Left ventricle myocardium inferior (tissue), 1 donor: ENCODE measurements around the gene TRIM28. TPM values are rescaled to one million over a fixed set of nuclear protein-coding genes. Genes with fewer than 3 reads are reported as not detected.
"Not testable (repeated sequence)": the region's sequence is repeated elsewhere in the genome, so short reads cannot be mapped to it uniquely, and the experiment has no call there.

ENCODE experiments used
- DNase-seq: peaks from one replicate; pipeline ENCODE4 v3.0.0-alpha.2; 2020
- H3K27ac ChIP-seq: fragments of 200-600 bp; replicated peaks from 2 replicates; pipeline ENCODE4 v1.8.0; 2021
- H3K27me3 ChIP-seq: fragments of 200-600 bp; 2 replicates; pipeline ENCODE4 v1.8.0; 2021; ENCODE audit warnings: low read depth
- H3K36me3 ChIP-seq: fragments of 200-600 bp; 2 replicates; pipeline ENCODE4 v1.8.0; 2021
- H3K4me1 ChIP-seq: fragments of 200-600 bp; 2 replicates; pipeline ENCODE4 v1.8.0; 2021
- H3K4me3 ChIP-seq: fragments of 200-600 bp; 2 replicates; pipeline ENCODE4 v1.8.0; 2021; ENCODE audit warnings: mild to moderate bottlenecking, moderate library complexity
- H3K9me3 ChIP-seq: fragments of 200-600 bp; replicated peaks from 2 replicates; pipeline ENCODE4 v1.8.0; 2021
- intact Hi-C: fragments of 100-400 bp; cut with micrococcal nuclease; formaldehyde crosslinking; loops from one replicate; pipeline ENCODE4 v1.11.0; 2022
- long read RNA-seq: library from polyadenylated mRNA; unstranded; transcript quantifications from one replicate; pipeline ENCODE4 v2.0.0, GENCODE V29; 2021
- total RNA-seq: library from RNA; stranded (reverse); fragmentation: NEBNext Ultra II Directional; extraction: Animal tissue kit (Norgen Biotek cat#: 25700); gene quantifications from one replicate; pipeline ENCODE4 v1.2.1, GENCODE V29; 2021
- TF ChIP-seq, protein P1 (sequence below): fragments of 200-600 bp; IDR thresholded peaks from 2 replicates; pipeline ENCODE4 v1.8.0; 2021; ENCODE audit warnings: antibody characterized with exemption, mild to moderate bottlenecking, borderline replicate concordance
- donor health status: DM: no; HTN: yes; CAD: no; lungs with severe emphysema.

TRIM28 gene
- 136 TPM for total RNA-seq
- long read RNA-seq, transcript TRIM28-201 (17 exons, 2,960 nt), result major isoform, 183 of 235 reads
- long read RNA-seq, partial matches to known transcripts, result 35 of 235 reads
- long read RNA-seq, other reads (novel, unspliced or antisense), result 15 of 235 reads

DNA sequence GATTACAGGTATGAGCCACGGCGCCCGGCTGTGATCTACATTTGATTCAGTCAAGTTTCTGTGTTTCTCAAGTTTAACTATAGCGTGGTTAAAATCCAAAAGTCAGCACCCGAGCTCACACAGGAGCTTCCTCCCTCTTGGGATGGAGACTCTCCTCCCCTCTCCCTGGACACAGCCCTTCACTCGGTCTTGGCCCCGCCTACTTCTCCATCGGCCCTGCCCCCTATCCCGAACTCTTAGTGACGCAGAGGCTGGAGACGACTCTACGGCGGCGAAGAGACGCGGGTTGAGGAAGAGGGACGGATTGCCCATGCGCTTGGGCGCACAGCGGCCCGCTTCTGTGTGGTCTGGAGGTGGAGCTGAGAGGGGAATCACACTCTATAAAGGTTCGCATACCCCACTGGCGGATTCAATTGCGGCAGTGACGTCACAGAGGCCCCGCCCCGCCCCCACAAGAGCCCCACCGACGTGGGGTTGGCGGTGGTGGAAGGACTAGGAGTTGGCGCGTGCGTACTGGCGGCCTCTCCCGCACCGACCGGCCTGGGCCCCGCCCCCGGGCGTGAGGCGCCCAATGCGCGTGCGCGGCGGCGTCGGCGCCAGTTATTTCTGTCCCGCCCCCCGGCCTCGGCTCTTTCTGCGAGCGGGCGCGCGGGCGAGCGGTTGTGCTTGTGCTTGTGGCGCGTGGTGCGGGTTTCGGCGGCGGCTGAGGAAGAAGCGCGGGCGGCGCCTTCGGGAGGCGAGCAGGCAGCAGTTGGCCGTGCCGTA is at the start of gene TRIM28:
Gene TRIM28, plus strand, starts transcription at position 239 of the 765 bp plus-strand sequence. CDS start 694 bp downstream, outside the sequence.
- H3K27me3 ChIP-seq, result no peaks in the 10 kb centered on the region
- H3K4me1 ChIP-seq, result peaks cover 37% of the 10 kb centered on the region
- peaks cover 35% of the 10 kb centered on the region for H3K36me3 ChIP-seq
- TF ChIP-seq, protein P1, sequence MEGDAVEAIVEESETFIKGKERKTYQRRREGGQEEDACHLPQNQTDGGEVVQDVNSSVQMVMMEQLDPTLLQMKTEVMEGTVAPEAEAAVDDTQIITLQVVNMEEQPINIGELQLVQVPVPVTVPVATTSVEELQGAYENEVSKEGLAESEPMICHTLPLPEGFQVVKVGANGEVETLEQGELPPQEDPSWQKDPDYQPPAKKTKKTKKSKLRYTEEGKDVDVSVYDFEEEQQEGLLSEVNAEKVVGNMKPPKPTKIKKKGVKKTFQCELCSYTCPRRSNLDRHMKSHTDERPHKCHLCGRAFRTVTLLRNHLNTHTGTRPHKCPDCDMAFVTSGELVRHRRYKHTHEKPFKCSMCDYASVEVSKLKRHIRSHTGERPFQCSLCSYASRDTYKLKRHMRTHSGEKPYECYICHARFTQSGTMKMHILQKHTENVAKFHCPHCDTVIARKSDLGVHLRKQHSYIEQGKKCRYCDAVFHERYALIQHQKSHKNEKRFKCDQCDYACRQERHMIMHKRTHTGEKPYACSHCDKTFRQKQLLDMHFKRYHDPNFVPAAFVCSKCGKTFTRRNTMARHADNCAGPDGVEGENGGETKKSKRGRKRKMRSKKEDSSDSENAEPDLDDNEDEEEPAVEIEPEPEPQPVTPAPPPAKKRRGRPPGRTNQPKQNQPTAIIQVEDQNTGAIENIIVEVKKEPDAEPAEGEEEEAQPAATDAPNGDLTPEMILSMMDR, result peak; percentile 21
- H3K9me3 ChIP-seq, result no peaks in the 10 kb centered on the region
- peak within 1 kb of the TSS; percentile 97 for H3K27ac ChIP-seq
- intact Hi-C loops, result no loop called here
- peak within 1 kb of the TSS; percentile 81 for H3K4me3 ChIP-seq
- peak; percentile 98 for DNase-seq

DNA sequence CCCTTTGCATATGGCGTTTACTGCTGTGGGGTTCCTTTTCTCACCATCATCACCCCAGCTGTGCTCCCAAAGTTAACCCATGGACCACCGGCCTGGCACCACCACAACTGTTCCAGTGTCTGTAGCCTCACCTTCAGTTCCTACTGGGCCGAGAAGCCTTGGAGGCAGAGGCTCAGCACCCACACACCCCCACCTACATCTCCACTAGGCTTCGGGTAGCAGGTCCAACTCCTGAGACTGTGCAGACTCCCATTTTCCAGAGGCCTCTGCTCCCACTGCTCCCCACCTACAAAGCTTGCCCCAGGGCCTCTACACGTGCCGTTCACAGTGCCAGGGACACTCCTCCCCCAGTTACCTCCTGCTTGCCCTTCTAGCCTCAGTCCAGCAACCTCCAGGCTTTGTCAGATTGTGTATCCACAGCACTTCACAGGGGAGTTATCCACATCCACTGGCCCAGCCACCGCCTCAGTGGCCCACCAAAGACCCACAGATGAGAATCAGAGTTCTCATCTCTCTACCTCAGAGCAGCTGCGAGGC is 46.2 kb upstream of the TRIM28 start:
- peaks cover 26% of the 10 kb centered on the region for H3K4me1 ChIP-seq
- no peak overlapping the region for H3K27ac ChIP-seq
- intact Hi-C loops, result no loop called here
- H3K36me3 ChIP-seq, result no peaks in the 10 kb centered on the region
- H3K9me3 ChIP-seq, result no peaks in the 10 kb centered on the region
- no peak overlapping the region for H3K4me3 ChIP-seq
- TF ChIP-seq, protein P1, result no peak
- no peak for DNase-seq
- H3K27me3 ChIP-seq, result no peaks in the 10 kb centered on the region

DNA sequence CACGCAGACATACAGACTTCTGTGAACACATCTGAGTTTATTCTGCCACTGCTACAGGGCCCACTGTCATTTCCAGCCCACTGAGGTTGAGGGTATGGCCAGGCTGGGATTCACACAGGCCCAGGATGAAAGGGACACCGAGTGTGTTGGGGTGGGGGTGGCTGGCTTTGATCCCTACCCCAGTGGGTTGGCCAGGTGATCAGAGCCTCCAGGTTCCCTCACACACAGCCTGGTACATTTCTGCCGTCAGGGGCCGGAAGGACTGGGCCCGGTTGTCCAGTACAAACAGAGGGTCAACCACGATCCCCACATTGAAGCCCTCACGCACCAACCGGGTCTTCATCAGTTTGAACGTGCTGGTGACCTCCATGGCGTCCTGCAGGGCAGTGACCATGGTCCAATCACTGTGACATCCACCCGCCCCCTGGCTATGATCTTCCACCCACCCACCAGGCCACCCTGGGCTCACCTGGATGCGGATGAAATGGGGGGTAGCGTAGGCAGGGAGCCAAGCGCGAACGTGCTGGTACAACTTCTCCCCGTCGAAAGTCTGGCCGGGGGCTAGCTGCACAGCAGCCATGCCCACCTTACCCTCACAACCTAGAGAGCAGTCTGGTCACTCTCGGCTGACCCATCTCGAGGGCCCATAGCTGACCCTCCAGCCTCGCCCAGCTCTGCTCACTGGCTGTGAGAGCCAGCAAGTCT is 45.4 kb upstream of the TRIM28 start:
- no peaks in the 10 kb centered on the region for H3K27me3 ChIP-seq
- peak overlapping the region; percentile 70 for H3K4me3 ChIP-seq
- intact Hi-C loops, result no loop called here
- H3K36me3 ChIP-seq, result no peaks in the 10 kb centered on the region
- H3K9me3 ChIP-seq, result no peaks in the 10 kb centered on the region
- DNase-seq, result peak; percentile 37
- peaks cover 26% of the 10 kb centered on the region for H3K4me1 ChIP-seq
- peak overlapping the region; percentile 82 for H3K27ac ChIP-seq
- TF ChIP-seq, protein P1, result no peak

DNA sequence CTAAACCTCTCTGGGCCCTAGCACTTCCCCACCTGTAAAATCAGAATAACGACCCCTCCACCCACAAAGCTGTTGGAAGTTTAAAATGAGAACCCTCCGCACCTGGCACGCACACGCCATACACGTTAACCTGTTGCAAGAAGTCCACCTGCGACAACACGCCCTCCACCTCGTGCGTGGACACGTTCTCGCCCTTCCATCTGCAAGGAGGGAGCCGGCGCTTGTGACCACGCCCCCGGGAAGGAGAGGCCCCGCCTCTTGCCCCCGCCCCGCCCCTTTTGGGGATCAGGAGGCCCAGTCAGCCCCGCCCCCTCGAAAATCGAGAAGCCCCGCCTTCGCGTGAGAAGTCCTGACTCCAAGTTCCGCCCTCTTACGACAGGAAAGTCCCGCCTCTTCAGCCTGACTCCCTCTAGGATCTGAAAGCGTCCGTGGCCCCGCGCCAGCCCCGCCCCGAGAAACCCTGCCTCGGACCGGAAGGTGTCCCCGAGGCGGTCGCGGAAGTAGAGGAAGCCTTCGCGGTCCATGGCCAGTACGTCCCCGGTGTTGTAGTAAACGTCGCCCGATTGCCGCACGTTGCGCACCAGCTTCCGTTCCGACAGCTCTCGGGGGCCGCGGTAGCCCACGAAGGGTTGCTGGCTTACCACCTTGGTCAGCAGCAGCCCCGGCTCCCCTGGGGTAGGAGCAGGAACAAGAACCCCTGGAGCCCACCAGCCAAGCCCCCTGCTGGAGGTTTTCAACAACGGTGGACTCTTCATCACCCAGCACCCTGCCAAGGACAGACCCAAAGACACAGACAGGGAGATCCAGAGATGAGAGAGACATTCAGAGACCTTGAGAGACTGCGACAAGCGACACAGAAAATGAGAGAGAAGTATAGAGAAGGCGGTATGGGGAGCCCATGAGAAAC is 44.6 kb upstream of the TRIM28 start:
- Histone ChIP-seq H3K4me1 (peaks cover 26% of the 10 kb centered on the region), H3K27me3 (no peaks in the 10 kb centered on the region), H3K9me3 (no peaks in the 10 kb centered on the region), H3K27ac (peak overlapping the region; percentile 82), H3K4me3 (peak overlapping the region; percentile 70), H3K36me3 (no peaks in the 10 kb centered on the region)
- peak; percentile 100 for DNase-seq
- TF ChIP-seq, protein P1, result peak; percentile 45
- intact Hi-C loops, result no loop called here

DNA sequence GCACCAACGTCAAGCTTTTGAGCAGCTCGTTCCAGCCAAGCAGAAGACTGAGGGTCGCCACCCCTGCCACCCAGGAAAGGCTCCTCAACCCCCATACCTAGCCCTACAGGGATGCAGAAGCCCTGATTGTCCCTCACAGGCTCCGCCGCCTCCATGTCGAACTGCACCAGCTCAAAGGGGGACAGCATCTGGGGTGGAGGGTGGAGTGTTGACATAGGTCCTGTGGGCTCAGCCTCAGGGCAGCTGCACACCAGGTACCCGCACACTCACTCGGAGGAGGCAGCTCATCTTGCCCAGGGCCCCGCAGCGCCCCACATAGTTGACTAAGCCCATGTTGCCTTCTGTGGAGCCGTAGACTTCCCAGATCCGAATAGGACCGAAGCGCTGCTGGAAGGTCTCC is 43.6 kb upstream of the TRIM28 start:
- H3K4me3 ChIP-seq, result peak overlapping the region; percentile 70
- no peak for DNase-seq
- no peaks in the 10 kb centered on the region for H3K27me3 ChIP-seq
- peaks cover 26% of the 10 kb centered on the region for H3K4me1 ChIP-seq
- no peaks in the 10 kb centered on the region for H3K36me3 ChIP-seq
- peak overlapping the region; percentile 82 for H3K27ac ChIP-seq
- H3K9me3 ChIP-seq, result no peaks in the 10 kb centered on the region
- intact Hi-C loops, result no loop called here
- TF ChIP-seq, protein P1, result no peak

DNA sequence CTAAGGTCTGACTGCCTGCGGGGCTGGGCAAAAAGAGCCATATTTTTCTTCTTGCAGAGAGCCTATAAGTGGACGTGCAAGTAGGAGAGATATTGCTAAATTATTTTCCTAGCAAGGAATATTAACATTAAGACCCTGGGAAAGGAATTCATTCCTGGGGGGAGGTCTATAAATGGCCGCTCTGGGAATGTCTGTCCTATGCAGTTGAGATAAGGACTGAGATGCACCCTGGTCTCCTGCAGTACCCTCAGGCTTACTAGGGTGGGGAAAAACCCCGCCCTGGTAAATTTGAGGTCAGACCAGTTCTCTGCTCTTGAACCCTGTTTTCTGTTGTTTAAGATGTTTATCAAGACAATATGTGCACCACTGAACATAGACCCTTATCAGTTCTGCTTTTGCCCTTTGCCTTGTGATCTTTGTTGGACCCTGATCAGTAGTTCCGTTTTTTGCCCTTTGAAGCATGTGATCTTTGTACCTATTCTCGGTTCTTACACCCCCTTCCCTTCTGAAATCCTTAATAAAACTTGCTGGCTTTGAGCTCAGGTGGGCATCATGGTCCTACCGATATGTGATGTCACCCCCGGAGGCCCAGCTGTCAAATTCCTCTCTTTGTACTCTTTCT is 36.2 kb upstream of the TRIM28 start:
- H3K4me3 ChIP-seq, H3K36me3 ChIP-seq, H3K27ac ChIP-seq, DNase-seq, H3K9me3 ChIP-seq, H3K4me1 ChIP-seq, intact Hi-C loops, H3K27me3 ChIP-seq: not testable (repeated sequence)
